Thymus (tissue), 11 donors: ENCODE data around the gene CDH4. TPM values are rescaled to one million over a fixed set of nuclear protein-coding genes. Genes with fewer than 3 reads are reported as not detected.
"Not testable (repeated sequence)": the region's sequence is repeated elsewhere in the genome, so short reads cannot be mapped to it uniquely, and the experiment has no call there.

Experiments used
- DNase-seq, 9 donors: peaks; one replicate each; pipeline ENCODE4 v3.0.0-alpha.2; 2013; ENCODE audit warnings: low spot score in 9 of 9, low read depth in 6 of 9, missing footprints in 1 of 9
- H3K27ac ChIP-seq, 2 donors: one replicate each; pipeline ENCODE4 v1.5.1; 2013; ENCODE audit warnings: control low read depth in 1 of 2, low read depth in 1 of 2, low read length in 1 of 2, mild to moderate bottlenecking in 1 of 2, moderate library complexity in 1 of 2
- H3K27me3 ChIP-seq, 2 donors: one replicate each; pipeline ENCODE4 v1.5.1; 2013; ENCODE audit warnings: low read length in 1 of 2; ENCODE audit not compliant: control insufficient read depth in 2 of 2, insufficient read depth in 1 of 2
- H3K36me3 ChIP-seq, 2 donors: one replicate each; pipeline ENCODE4 v1.5.1; 2013; ENCODE audit warnings: low read length in 1 of 2, mild to moderate bottlenecking in 1 of 2, moderate library complexity in 1 of 2; ENCODE audit not compliant: control insufficient read depth in 2 of 2, insufficient read depth in 2 of 2
- H3K4me1 ChIP-seq, 2 donors: one replicate each; pipeline ENCODE4 v1.5.1; 2013; ENCODE audit warnings: low read length in 2 of 2; ENCODE audit not compliant: control insufficient read depth in 2 of 2, insufficient read depth in 2 of 2
- H3K4me3 ChIP-seq, 2 donors: one replicate each; pipeline ENCODE4 v1.5.1; 2013; ENCODE audit warnings: low read length in 2 of 2, control low read depth in 1 of 2, mild to moderate bottlenecking in 1 of 2
- H3K9me3 ChIP-seq, 2 donors: one replicate each; pipeline ENCODE4 v1.5.1; 2013; ENCODE audit warnings: low read length in 1 of 2, mild to moderate bottlenecking in 1 of 2; ENCODE audit not compliant: control insufficient read depth in 2 of 2, insufficient read depth in 1 of 2
- WGBS: extraction: QIAGEN DNeasy Blood & Tissue Kit; methylation state at CpG from one replicate; pipeline ENCODE4 v1.1.7; 2013; 5-methylcytosine and 5-hydroxymethylcytosine counted together
- polyA plus RNA-seq: library from polyadenylated mRNA; stranded (reverse); fragments of 200-250 nt; gene quantifications from one replicate; pipeline ENCODE4 v1.2.3, GENCODE V29; 2013
- total RNA-seq: library from RNA; stranded (reverse); fragments of 120-200 nt; gene quantifications from one replicate; pipeline ENCODE4 v1.2.4, GENCODE V29; 2013
- donor health status: healthy.

CDH4 gene
- total and polyA plus RNA-seq, 2 donors = 0.34 to 0.61 TPM

DNA sequence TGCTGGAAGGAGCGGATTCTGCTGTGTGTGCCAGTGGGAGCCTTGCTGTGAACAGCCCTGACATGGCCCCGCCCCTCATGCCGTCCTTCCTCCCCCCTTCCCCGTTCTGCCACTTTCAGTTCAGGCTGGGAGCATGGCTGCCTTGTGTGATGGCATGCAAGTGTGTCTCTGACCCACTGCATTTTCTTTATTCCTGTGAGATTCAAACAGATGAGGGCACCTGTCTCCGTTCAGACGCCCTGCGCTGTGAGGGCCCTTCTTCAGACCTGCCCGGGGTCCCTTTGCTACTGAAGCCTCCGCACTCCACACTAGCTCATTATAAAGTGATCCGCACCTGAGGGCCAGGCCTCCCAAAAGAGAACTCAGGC is 725.3 kb downstream of the CDH4 start:
- Histone ChIP-seq H3K27me3 (no peaks in the 10 kb centered on the region), H3K9me3 (no peaks in the 10 kb centered on the region), H3K27ac (no peak overlapping the region), H3K4me3 (no peak overlapping the region), H3K4me1 (no peaks in the 10 kb centered on the region), H3K36me3 (peaks cover 21 to 49% of the 10 kb centered on the region in 2 donors)
- DNase-seq = no peak
- WGBS = 97% methylated on average over 10 of the region's 10 CpGs

DNA sequence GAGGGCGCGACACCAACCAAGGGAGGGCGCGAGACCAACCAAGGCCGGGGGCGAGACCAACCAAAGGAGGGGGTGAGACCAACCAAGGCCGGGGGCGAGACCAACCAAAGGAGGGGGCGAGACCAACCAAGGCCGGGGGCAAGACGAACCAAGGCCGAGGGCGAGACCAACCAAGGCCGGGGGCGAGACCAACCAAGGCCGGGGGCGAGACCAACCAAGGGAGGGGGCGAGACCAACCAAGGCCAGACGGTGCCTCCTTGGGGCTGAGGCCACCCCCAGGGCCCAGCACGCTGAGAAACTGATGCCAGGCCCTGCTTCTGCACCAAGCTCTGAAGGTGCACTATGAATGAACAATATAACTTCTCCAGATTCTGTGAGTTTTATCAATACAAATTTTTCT is 726.4 kb downstream of the CDH4 start:
- no peak for DNase-seq
- Histone ChIP-seq H3K27ac (no peak overlapping the region), H3K36me3 (peaks cover 13 to 44% of the 10 kb centered on the region in 2 donors), H3K9me3 (no peaks in the 10 kb centered on the region), H3K4me1 (no peaks in the 10 kb centered on the region), H3K4me3 (no peak overlapping the region), H3K27me3 (no peaks in the 10 kb centered on the region)
- WGBS = 98% methylated on average over 20 of the region's 20 CpGs

DNA sequence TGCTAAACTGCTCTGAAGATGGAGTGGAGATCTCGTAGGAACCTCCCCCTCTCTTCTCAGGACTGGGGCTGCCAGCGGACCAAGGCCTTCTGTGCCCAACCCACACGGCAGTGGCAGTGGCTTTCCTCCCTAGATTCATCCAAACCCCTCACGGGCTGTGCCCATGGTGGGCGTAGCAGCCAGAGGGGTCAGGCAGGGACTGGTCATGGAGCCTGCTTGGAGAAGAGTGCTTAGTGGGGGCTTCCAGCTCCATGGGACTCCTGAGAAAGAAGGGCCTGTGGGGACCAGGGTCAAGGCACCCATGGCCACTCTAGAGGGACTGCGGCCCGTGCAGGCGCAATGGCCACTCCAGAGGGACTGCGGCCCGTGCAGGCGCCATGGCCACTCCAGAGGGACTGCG is 727.0 kb downstream of the CDH4 start:
- Histone ChIP-seq H3K27me3 (no peaks in the 10 kb centered on the region), H3K9me3 (no peaks in the 10 kb centered on the region), H3K4me1 (no peaks in the 10 kb centered on the region), H3K27ac (no peak overlapping the region), H3K4me3 (no peak overlapping the region), H3K36me3 (peaks cover 12 to 42% of the 10 kb centered on the region in 2 donors)
- DNase-seq = no peak
- 97% methylated on average over 12 of the region's 12 CpGs for WGBS

DNA sequence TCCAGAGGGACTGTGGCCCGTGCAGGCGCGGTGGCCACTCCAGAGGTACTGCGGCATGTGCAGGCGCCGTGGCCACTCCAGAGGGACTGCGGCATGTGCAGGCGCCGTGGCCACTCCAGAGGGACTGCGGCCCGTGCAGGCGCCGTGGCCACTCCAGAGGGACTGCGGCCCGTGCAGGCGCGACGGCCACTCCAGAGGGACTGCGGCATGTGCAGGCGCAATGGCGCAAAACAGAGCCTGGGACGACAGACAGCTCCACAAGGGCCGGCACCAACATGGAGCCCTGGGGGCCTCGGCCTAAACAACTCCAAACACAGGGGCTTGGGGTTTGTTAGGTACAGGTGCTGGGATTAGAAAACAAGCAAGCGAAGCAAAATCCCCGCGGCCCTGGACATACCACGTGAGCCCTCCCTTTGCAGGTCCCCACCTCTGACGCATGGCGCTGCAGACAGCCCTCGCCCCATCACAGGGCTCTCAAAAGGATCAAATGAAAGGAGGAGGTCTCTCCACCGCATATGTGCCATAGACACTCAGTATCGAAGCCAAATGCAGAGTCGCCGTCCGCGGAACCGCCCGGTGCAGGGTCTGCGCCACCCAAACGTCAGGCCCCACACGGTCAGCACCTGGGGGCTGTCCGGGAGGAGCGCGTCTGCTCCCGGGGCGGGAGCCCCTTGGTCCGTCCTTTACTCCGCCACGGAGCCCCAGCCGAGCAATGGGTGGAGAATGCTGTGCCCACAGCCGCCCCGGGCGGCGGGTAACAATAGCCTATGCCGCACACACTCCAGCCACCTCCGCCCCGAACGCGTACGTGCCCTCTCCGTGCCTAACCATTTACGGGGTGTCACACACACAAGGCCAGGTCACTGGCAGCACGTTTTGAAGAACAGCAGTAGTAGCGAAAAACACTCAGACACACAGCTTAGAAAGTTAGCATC is 727.9 kb downstream of the CDH4 start:
- 98% methylated on average over 65 of the region's 65 CpGs for WGBS
- Histone ChIP-seq H3K27ac (no peak overlapping the region), H3K4me3 (no peak overlapping the region), H3K9me3 (no peaks in the 10 kb centered on the region), H3K4me1 (no peaks in the 10 kb centered on the region), H3K36me3 (peaks cover 9 to 44% of the 10 kb centered on the region in 2 donors), H3K27me3 (no peaks in the 10 kb centered on the region)
- no peak for DNase-seq

DNA sequence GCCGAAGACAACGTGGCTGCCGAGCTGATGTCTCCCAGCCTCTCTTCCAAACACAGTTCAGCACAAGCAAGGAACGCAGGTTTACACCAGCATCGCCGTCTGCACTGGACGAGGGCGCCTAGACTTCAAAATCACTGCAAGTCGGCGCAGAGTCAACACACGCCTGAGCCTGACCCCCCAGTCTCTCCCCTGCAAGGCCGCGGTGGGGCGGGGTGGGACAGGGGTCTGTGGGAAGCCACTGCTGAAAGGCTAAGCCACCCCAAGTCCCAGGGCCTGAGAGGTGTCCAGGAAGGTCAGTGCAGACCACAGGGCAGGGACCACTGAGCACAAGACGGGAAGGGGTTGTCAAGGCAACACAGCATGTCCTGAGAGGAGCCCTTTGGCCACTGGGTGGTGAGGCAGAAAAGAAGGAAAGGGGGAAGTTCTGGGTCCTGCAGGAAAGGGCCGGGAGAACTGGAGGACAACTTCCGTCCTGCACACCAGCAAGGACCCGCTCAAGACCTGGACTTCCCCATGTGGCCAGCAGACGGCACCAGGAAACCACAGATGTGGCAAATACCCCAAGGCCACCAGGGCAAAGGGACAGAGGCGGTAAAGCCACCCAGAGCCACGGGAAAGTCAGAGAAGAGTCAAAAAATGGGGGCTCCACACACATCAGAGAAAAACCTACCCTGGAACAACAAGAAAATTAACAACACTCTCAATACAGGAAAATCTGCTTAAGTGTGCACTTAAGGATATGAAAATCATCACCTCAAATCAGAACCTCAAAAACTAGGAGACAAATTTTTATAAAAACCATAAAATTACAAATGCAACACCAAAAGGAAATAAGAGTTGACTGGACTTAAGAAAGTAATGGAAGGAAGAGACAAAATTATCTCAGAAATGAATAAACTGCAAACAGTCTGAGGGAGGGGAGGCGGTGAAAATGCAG is 728.9 kb downstream of the CDH4 start:
- H3K27me3 ChIP-seq = no peaks in the 10 kb centered on the region
- H3K4me1 ChIP-seq = no peaks in the 10 kb centered on the region
- no peak overlapping the region for H3K4me3 ChIP-seq
- peak in 1 of 9 donors; percentile 21 for DNase-seq
- 90% methylated on average over 22 of the region's 22 CpGs for WGBS
- peaks cover 2 to 4% of the 10 kb centered on the region in 2 donors for H3K9me3 ChIP-seq
- peaks cover 9 to 52% of the 10 kb centered on the region in 2 donors for H3K36me3 ChIP-seq
- H3K27ac ChIP-seq = no peak overlapping the region

DNA sequence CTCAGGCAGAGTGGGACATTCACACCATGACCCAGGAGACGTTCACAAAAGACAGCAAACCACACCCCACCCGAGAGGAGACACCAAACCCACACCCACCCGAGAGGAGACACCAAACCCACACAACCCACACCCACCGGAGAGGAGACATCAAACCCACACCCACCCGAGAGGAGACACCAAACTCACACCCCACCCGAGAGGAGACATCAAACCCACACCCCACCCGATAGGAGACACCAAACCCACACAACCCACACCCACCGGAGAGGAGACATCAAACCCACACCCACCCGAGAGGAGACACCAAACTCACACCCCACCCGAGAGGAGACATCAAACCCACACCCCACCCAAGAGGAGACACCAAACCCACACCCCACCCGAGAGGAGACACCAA is 729.6 kb downstream of the CDH4 start:
- H3K9me3 ChIP-seq, H3K27ac ChIP-seq, H3K4me3 ChIP-seq, H3K4me1 ChIP-seq, DNase-seq, H3K27me3 ChIP-seq: not testable (repeated sequence)
- peaks cover 5 to 50% of the 10 kb centered on the region in 2 donors for H3K36me3 ChIP-seq
- 86% methylated on average over 11 of the region's 11 CpGs for WGBS

DNA sequence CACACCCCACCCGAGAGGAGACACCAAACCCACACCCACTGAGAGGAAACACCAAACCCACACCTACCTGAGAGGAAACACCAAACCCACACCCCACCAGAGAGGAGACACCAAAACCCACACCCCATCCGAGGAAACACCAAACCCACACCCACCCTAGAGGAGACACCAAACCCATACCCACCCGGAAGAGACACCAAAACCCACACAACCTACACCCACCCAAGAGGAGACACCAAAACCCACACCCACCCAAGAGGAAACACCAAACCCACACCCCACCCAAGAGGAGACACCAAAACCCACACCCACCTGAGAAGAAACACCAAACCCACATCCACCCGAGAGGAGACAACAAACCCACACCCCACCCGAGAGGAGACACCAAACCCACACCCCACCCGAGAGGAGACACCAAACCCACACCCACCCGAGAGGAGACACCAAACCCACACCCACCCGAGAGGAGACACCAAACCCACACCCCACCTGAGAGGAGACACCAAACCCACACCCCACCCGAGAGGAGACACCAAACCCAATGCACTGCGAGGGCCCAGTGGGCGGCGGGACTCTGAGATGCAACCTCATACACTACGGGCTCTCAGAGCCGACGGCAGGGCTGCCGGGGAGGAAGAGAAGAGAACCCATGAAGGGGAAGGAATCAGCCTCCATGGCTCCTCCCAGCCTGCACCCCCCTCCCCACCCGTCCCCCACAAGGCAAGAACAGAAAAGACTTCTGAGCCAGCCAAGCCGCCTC is 730.3 kb downstream of the CDH4 start:
- 82% methylated on average over 18 of the region's 18 CpGs for WGBS
- no peak for DNase-seq

DNA sequence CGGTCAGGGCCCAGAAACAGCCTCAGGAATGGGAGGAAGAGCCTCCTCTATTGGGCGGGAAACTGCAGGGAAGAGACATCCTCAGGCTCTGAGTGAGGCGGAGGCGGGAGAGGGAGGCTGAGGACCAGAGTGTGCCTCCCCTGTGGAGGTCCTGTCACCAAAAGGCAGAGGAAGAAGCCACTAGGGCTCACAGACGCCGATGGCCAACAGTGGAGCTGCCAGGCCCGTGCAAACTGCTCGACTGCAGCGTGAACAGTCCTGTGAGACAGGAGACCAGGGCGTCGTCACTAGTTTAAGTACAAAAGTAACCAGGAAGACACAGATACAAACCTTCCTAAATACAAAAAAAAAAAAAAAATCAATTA is 730.9 kb downstream of the CDH4 start:
- Histone ChIP-seq H3K27ac (no peak overlapping the region), H3K27me3 (no peaks in the 10 kb centered on the region), H3K9me3 (peaks cover 2 to 9% of the 10 kb centered on the region in 2 donors), H3K36me3 (peaks cover 9 to 59% of the 10 kb centered on the region in 2 donors), H3K4me1 (no peaks in the 10 kb centered on the region), H3K4me3 (no peak overlapping the region)
- WGBS = 97% methylated on average over 11 of the region's 11 CpGs
- no peak for DNase-seq

More for the DNA sequence above, 730.3 kb downstream of the CDH4 start:
- Histone ChIP-seq H3K27ac (peak overlapping the region in 1 of 2 donors; percentile 25), H3K9me3 (peaks cover 2 to 9% of the 10 kb centered on the region in 2 donors), H3K36me3 (peaks cover 5 to 54% of the 10 kb centered on the region in 2 donors), H3K4me3 (no peak overlapping the region), H3K27me3 (no peaks in the 10 kb centered on the region), H3K4me1 (no peaks in the 10 kb centered on the region)
